Measurements from ENCODE around the gene MRPS34.

Gene MRPS34

DNA sequence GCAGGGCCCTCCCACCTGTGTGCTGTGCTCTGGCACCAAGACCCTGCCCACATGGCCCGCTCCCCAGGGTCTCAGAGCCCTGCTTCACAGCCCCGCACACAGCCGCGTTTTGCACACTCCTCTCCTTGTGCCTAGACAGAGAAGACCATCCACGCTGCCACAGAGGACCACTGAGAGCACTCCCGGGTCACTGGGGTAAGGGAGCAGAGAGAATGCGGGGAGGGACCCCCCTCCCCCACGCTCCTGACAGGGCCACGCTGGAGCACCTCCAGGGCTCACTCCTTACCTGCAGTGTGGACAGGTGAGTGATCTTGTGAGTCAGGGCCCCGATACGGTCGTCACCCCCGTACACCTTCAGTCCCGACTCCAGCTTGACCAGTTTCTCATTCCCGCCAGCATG lies 46.7 kb upstream of the MRPS34 start:
- TF ChIP-seq SIN3A (IDR thresholded peaks at IDR 0.05; ENCODE audit: borderline replicate concordance, insufficient read depth, low read length) (no peak), FOXP2 (optimal IDR thresholded peaks at IDR 0.05; ENCODE audit: borderline replicate concordance, extremely low read depth, extremely low read length, insufficient read depth) (no peak), TAF1 (IDR thresholded peaks at IDR 0.05; ENCODE audit: borderline replicate concordance, insufficient read depth, low read length) (no peak), POLR2AphosphoS5 (IDR thresholded peaks at IDR 0.05; ENCODE audit: low read depth, low read length) (no peak)
- TF ChIP-seq, protein P1, sequence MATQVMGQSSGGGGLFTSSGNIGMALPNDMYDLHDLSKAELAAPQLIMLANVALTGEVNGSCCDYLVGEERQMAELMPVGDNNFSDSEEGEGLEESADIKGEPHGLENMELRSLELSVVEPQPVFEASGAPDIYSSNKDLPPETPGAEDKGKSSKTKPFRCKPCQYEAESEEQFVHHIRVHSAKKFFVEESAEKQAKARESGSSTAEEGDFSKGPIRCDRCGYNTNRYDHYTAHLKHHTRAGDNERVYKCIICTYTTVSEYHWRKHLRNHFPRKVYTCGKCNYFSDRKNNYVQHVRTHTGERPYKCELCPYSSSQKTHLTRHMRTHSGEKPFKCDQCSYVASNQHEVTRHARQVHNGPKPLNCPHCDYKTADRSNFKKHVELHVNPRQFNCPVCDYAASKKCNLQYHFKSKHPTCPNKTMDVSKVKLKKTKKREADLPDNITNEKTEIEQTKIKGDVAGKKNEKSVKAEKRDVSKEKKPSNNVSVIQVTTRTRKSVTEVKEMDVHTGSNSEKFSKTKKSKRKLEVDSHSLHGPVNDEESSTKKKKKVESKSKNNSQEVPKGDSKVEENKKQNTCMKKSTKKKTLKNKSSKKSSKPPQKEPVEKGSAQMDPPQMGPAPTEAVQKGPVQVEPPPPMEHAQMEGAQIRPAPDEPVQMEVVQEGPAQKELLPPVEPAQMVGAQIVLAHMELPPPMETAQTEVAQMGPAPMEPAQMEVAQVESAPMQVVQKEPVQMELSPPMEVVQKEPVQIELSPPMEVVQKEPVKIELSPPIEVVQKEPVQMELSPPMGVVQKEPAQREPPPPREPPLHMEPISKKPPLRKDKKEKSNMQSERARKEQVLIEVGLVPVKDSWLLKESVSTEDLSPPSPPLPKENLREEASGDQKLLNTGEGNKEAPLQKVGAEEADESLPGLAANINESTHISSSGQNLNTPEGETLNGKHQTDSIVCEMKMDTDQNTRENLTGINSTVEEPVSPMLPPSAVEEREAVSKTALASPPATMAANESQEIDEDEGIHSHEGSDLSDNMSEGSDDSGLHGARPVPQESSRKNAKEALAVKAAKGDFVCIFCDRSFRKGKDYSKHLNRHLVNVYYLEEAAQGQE (IDR thresholded peaks at IDR 0.05; ENCODE audit: insufficient read depth in 1 of 2, low read depth in 2 of 2, low read length in 2 of 2), result no peak

- TF ChIP-seq TAF1 (IDR thresholded peaks at IDR 0.05; ENCODE audit: borderline replicate concordance, insufficient read depth, low read length), result no peak
- no peak for TF ChIP-seq FOXP2 (optimal IDR thresholded peaks at IDR 0.05; ENCODE audit: borderline replicate concordance, extremely low read depth, extremely low read length, insufficient read depth)
- TF ChIP-seq, protein P1 (IDR thresholded peaks at IDR 0.05; ENCODE audit: insufficient read depth in 1 of 2, low read depth in 2 of 2, low read length in 2 of 2), result no peak
- TF ChIP-seq POLR2AphosphoS5 (IDR thresholded peaks at IDR 0.05; ENCODE audit: low read depth, low read length), result no peak
- no peak for TF ChIP-seq SIN3A (IDR thresholded peaks at IDR 0.05; ENCODE audit: borderline replicate concordance, insufficient read depth, low read length)
These were observed 46.1 kb upstream of the MRPS34 start for GRCh38 chr16:1818873-1819525.

DNA sequence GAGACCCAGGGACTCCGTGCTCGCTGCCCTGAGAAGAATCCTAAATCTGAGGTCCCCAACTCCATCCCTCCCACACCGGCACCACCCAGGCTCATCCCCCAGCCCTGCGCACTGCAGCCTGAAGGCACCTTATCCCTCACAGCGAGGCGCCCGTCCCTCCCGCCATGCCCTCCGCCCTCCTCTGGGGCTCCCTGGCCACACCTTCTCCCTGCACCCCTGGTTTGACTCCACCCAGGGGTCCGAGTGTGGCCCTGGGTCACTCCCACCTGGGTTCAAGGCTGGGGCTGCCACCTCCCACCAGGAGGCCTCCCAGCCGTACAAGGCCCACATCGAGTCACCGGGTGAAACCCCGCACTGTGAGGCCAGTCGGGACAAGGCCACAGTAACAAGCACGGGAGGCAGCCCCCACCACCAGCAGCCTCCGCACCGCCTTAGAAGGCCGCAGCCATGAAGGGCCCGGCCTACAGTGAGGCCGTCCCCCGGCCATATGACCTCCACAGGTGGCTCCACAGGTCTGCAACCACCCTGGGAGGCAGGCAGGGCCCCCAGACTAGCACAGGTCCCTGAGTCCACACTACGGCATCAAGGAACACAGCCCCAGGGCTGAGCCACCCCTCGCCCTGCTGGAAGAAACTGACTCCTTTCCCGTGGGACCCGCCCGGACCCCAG lies 45.4 kb upstream of the MRPS34 start:
- TF ChIP-seq FOXP2 (optimal IDR thresholded peaks at IDR 0.05; ENCODE audit: borderline replicate concordance, extremely low read depth, extremely low read length, insufficient read depth) (no peak), SIN3A (IDR thresholded peaks at IDR 0.05; ENCODE audit: borderline replicate concordance, insufficient read depth, low read length) (no peak), TAF1 (IDR thresholded peaks at IDR 0.05; ENCODE audit: borderline replicate concordance, insufficient read depth, low read length) (no peak), POLR2AphosphoS5 (IDR thresholded peaks at IDR 0.05; ENCODE audit: low read depth, low read length) (no peak)
- TF ChIP-seq, protein P1 (IDR thresholded peaks at IDR 0.05; ENCODE audit: insufficient read depth in 1 of 2, low read depth in 2 of 2, low read length in 2 of 2), result no peak

- no peak for TF ChIP-seq POLR2AphosphoS5 (IDR thresholded peaks at IDR 0.05; ENCODE audit: low read depth, low read length)
- TF ChIP-seq TAF1 (IDR thresholded peaks at IDR 0.05; ENCODE audit: borderline replicate concordance, insufficient read depth, low read length), result no peak
- no peak for TF ChIP-seq SIN3A (IDR thresholded peaks at IDR 0.05; ENCODE audit: borderline replicate concordance, insufficient read depth, low read length)
- TF ChIP-seq, protein P1 (IDR thresholded peaks at IDR 0.05; ENCODE audit: insufficient read depth in 1 of 2, low read depth in 2 of 2, low read length in 2 of 2), result no peak
- no peak for TF ChIP-seq FOXP2 (optimal IDR thresholded peaks at IDR 0.05; ENCODE audit: borderline replicate concordance, extremely low read depth, extremely low read length, insufficient read depth)
These were observed 44.8 kb upstream of the MRPS34 start for GRCh38 chr16:1817716-1818115.
